AG09319 (cell line): Measurements from ENCODE around the gene FRZB.

Experiments used
- DNase-seq: peaks from one replicate; pipeline ENCODE4 v3.0.0-alpha.2; 2010; ENCODE audit warnings: low read depth; ENCODE audit errors: extremely low read depth
- TF ChIP-seq, protein P1 (sequence below): IDR thresholded peaks from 2 replicates; pipeline ENCODE4 v1.5.1; 2011; ENCODE audit warnings: low read depth, mild to moderate bottlenecking, inconsistent platforms, low read length, moderate library complexity

FRZB gene

GRCh38 chr2:182910965-182911364 lies 44.5 kb upstream of the FRZB start:
- no peak for DNase-seq
- TF ChIP-seq, protein P1, sequence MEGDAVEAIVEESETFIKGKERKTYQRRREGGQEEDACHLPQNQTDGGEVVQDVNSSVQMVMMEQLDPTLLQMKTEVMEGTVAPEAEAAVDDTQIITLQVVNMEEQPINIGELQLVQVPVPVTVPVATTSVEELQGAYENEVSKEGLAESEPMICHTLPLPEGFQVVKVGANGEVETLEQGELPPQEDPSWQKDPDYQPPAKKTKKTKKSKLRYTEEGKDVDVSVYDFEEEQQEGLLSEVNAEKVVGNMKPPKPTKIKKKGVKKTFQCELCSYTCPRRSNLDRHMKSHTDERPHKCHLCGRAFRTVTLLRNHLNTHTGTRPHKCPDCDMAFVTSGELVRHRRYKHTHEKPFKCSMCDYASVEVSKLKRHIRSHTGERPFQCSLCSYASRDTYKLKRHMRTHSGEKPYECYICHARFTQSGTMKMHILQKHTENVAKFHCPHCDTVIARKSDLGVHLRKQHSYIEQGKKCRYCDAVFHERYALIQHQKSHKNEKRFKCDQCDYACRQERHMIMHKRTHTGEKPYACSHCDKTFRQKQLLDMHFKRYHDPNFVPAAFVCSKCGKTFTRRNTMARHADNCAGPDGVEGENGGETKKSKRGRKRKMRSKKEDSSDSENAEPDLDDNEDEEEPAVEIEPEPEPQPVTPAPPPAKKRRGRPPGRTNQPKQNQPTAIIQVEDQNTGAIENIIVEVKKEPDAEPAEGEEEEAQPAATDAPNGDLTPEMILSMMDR, result no peak

DNA sequence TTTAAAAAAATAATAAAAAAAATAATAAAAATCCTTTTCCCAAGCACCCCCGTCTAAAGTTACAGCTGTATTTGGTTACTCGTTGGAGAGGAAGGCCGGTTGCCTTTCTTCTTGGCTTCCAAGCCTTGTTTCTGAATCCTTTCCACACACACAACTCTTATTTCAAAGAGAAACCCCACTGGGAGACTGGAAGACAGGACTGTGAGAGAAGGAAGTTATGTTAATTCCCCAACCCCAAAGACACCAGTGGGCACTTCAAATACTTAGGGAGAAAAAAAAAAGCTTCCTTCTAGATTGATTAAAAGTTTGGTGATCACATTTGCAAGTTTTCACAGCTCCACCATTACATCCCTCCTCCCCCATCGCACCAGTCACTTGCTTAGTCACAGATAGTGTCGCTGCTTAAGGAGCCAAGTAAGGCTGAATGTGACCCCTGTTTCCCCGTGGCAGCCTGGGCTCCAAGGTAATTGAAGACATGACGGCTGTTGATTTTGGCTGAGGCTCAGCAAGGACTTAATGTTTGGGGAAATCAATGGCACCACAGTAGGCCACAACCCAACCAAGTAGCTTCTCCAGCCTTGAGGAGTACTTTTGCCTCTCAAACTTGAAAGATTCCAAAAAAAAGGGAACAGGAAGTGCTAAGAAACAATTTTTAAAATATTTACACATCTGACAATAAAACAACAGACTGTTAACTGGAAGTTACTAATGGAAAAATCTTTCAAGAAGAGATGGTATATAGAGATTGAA lies 40.8 kb upstream of the FRZB start:
- no peak for DNase-seq
- TF ChIP-seq, protein P1, result no peak

DNA sequence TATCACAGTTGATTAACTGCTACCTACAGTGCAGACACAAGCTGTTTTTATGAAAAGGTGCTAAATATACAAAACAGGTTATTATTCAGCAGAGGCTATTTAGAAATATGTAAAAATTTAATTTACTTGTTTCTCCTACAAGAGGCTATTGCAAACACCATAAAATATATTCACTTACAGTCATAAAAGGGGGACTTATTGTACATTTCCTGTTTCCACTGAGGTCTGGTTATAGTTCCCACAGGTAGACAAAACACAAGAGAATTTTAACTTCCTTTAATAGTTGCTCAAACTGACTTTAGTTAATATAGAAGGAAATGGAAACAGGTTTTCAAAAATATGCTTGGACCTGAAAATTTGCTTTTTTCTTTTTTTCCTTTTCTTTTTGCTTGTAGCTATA lies 40.0 kb upstream of the FRZB start:
- TF ChIP-seq, protein P1, result no peak
- no peak for DNase-seq

DNA sequence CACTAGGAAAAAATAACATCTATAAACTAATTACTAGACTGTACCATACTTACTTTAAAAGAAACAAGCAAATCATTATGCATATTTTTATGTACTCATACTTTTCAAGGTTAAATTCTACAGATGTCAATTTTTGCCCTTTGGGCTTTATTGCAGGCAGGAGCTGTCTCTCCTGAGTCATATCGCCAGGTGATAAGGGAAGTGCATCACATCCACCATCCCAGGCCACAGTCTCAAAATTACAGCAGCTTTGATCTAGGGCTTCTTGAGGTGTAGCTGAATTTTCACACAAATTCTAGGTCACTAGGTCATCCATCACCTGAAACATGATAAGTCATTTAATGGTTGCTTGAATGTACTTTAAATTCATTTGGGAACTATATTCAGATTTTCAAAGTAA lies 38.4 kb upstream of the FRZB start:
- DNase-seq, result no peak

DNA sequence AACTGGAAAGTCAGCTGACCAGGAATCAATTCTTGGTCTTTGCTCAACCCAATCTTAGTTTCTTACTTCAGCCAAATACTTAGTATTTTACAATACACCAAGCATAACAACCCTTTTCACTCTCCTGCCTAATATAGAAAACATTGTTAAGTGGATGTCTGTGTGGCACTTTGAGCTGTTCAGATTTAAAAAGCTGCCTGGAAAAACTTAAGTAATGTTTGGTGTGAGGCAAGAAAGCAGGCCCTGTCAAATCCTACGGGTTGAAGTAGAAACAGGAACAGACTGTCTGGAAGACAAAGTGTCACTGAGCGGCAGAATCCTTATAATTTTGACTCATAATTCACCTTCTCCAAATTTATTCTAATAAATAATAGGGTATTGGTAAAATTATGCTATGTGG lies 37.1 kb upstream of the FRZB start:
- no peak for DNase-seq
- TF ChIP-seq, protein P1, result no peak

More for the DNA sequence above, 38.4 kb upstream of the FRZB start:
- TF ChIP-seq, protein P1, result no peak

- DNase-seq, result no peak
- TF ChIP-seq, protein P1, result no peak
These were observed 35.3 kb upstream of the FRZB start for GRCh38 chr2:182901748-182902147.

DNA sequence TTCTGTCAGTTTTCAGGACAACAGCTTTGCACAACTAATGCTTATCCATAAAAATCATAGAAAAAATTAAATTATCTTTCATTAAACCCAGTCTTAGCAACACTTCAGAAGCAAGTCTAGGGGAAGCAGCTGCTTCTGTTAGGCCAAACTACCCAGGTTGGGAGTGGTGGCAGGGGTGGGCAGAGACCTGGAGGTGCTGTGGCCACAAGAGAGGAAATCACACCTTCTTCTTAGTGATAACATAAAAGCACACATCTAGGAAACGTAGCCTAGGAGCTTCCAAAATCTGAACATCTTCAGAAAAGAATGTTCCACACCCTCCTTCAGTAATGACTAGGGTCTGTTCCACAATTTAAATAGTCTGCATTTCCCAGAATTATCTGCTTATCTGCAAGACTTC lies 32.3 kb upstream of the FRZB start:
- TF ChIP-seq, protein P1, result no peak
- DNase-seq, result no peak
